GM13976 (cell line): ENCODE results near the gene MUC4.
"Not testable (repeated sequence)": the region's sequence is repeated elsewhere in the genome, so short reads cannot be mapped to it uniquely, and the experiment has no call there.

Source experiments
- DNase-seq: peaks from one replicate; pipeline ENCODE4 v3.0.0; 2012; ENCODE audit warnings: low spot score
- CTCF ChIP-seq: IDR thresholded peaks from 2 replicates; pipeline ENCODE4 v1.5.1; 2012; ENCODE audit warnings: borderline replicate concordance, mild to moderate bottlenecking; ENCODE audit not compliant: insufficient read depth; ENCODE audit errors: extremely low read depth, missing control alignments, control extremely low read depth
- in situ Hi-C: fragments of 300-500 bp; cut with MboI; formaldehyde crosslinking; loops from one replicate; pipeline ENCODE4 v1.12.0; 2022; ENCODE audit warnings: low sequenced_read_pairs, mixed read lengths, inconsistent platforms; ENCODE audit not compliant: unreplicated experiment

The MUC4 gene

GRCh38 chr3:195754141-195754540, 57.6 kb downstream of the MUC4 start:
- in situ Hi-C loops = no loop called here
- TF ChIP-seq CTCF = no peak
- no peak for DNase-seq

GRCh38 chr3:195753581-195753980, 58.1 kb downstream of the MUC4 start:
- in situ Hi-C loops = no loop called here
- no peak for TF ChIP-seq CTCF
- no peak for DNase-seq

GRCh38 chr3:195752546-195753331, 59.0 kb downstream of the MUC4 start:
- no peak for DNase-seq
- in situ Hi-C loops = no loop called here
- TF ChIP-seq CTCF = no peak

- TF ChIP-seq CTCF = no peak
- in situ Hi-C loops = no loop called here
- no peak for DNase-seq
Observed at GRCh38 chr3:195752066-195752465, 59.7 kb downstream of the MUC4 start.

- no peak for TF ChIP-seq CTCF
- DNase-seq = no peak
- in situ Hi-C loops = no loop called here
Observed at GRCh38 chr3:195751560-195751959, 60.2 kb downstream of the MUC4 start.

- no peak for DNase-seq
- no peak for TF ChIP-seq CTCF
- in situ Hi-C loops = no loop called here
Observed at GRCh38 chr3:195750797-195751520, 60.8 kb downstream of the MUC4 start.

GRCh38 chr3:195749101-195749500, 62.6 kb downstream of the MUC4 start:
- in situ Hi-C loops, DNase-seq: not testable (repeated sequence)
